ENCODE data around the gene MTHFD2L.
A peak's percentile ranks its signal among the peaks of the same experiment; 100 is the strongest.

MTHFD2L gene

GRCh38 chr4:74344031-74344430, 186.1 kb downstream of the MTHFD2L start:
- Histone ChIP-seq H3K27me3 (no peaks in the 10 kb centered on the region), H4K20me1 (no peaks in the 10 kb centered on the region), H3K9ac (no peak overlapping the region), H3K4me3 (0 out of 20 replicates have a peak overlapping the region, but pooled peaks of 1 of the 10 experiments have one; percentile 20), H3K4me1 (0 out of 20 replicates have a peak, but pooled peaks cover 0 to 2% (median 0%) of the 10 kb centered on the region in 10 experiments), H3K36me3 (peaks cover 0 to 5% (median 0%) of the 10 kb centered on the region in 11 experiments; a peak in 1 of 22 replicates), H3K4me2 (no peak overlapping the region), H3K9me3 (replicated peaks in 1 of 11) (peaks cover 25 to 51% (median 40%) of the 10 kb centered on the region in 11 experiments), H3K27ac (no peak overlapping the region)
- no peak for TF ChIP-seq Cebpa-rat (IDR thresholded peaks at IDR 0.05)
